Panc1 (cell line): Measurements from ENCODE around the gene FAAP20. TPM values are rescaled to one million over a fixed set of nuclear protein-coding genes. Genes with fewer than 3 reads are reported as not detected.

Experiments used
- ATAC-seq: fragments of 200-7000 bp; cut with Tn5 transposase; 2 replicates; pipeline ENCODE4 v1.9.1; 2020; ENCODE audit warnings: mild to moderate bottlenecking, moderate library complexity
- BruUV-seq: library from RNA; stranded (reverse); fragments of 400-500 nt; replicated peaks from 2 replicates; lab custom pipeline; 2021; lab: Mats Ljungman, UMichigan
- CTCF ChIA-PET: fragments of 300-600 bp; sonication (Branson Sonifier 250); formaldehyde crosslinking; loops from one replicate; lab custom pipeline; 2022; ENCODE audit warnings: antibody characterized with exemption; lab: Charles Lee
- POLR2A ChIA-PET: fragments of 300-600 bp; sonication (Branson Sonifier 250); formaldehyde crosslinking; loops from one replicate; lab custom pipeline; 2022; ENCODE audit warnings: antibody characterized with exemption; lab: Charles Lee
- DNase-seq: peaks from one replicate; pipeline ENCODE4 v3.0.0-alpha.2; 2010; ENCODE audit warnings: low read depth, low spot score
- H3K27ac ChIP-seq: 2 replicates; pipeline ENCODE4 v1.5.1; 2011; ENCODE audit warnings: mild to moderate bottlenecking, low read length, inconsistent platforms
- H3K27me3 ChIP-seq: fragments of 200-500 bp; sonication (Bioruptor generic); 2 replicates; pipeline ENCODE4 v1.6.0; 2014; ENCODE audit warnings: low read length, inconsistent platforms; ENCODE audit not compliant: control insufficient read depth, insufficient read depth
- H3K36me3 ChIP-seq: fragments of 200-500 bp; sonication (Bioruptor generic); 2 replicates; pipeline ENCODE4 v1.5.1; 2014; ENCODE audit warnings: inconsistent platforms, mild to moderate bottlenecking, low read length, moderate library complexity; ENCODE audit not compliant: control insufficient read depth, insufficient read depth
- H3K4me1 ChIP-seq: 2 replicates; pipeline ENCODE4 v1.5.1; 2011; ENCODE audit warnings: inconsistent platforms, mild to moderate bottlenecking, low read length, moderate library complexity; ENCODE audit not compliant: control insufficient read depth, insufficient read depth
- H3K4me3 ChIP-seq, 2 experiments: 2 replicates each; pipeline ENCODE4 v1.5.1; 2011 to 2012; ENCODE audit warnings: low read depth in 2 of 2, low read length in 2 of 2, mild to moderate bottlenecking in 2 of 2, inconsistent platforms in 1 of 2, moderate library complexity in 1 of 2
- H3K9me3 ChIP-seq: fragments of 200-500 bp; sonication (Bioruptor generic); 2 replicates; pipeline ENCODE4 v1.5.1; 2014; ENCODE audit warnings: low read depth, mild to moderate bottlenecking, inconsistent platforms, low read length, moderate library complexity; ENCODE audit not compliant: control insufficient read depth, insufficient read depth
- POLR2AphosphoS5 ChIP-seq: IDR thresholded peaks from 2 replicates; pipeline ENCODE4 v1.6.1; 2012; ENCODE audit warnings: mild to moderate bottlenecking, low read depth, low read length, moderate library complexity
- SIN3A ChIP-seq: IDR thresholded peaks from 2 replicates; pipeline ENCODE4 v1.6.1; 2012; ENCODE audit warnings: low read depth, mild to moderate bottlenecking, low read length, moderate library complexity, borderline replicate concordance; ENCODE audit not compliant: insufficient read depth
- TCF7L2 ChIP-seq: IDR thresholded peaks from 2 replicates; pipeline ENCODE4 v1.6.1; 2011; ENCODE audit warnings: mild to moderate bottlenecking, low read depth, low read length, inconsistent platforms
- in situ Hi-C: cut with HindIII; loops from 2 replicates; pipeline ENCODE4 v1.10.0; 2016; ENCODE audit warnings: low sequenced_read_pairs, low pct_unique_long_range_greater_than_20kb
- intact Hi-C: fragments of 100-400 bp; cut with micrococcal nuclease; formaldehyde crosslinking; loops from one replicate; pipeline ENCODE4 v1.10.0; 2022; ENCODE audit not compliant: unreplicated experiment
- total RNA-seq: library from RNA; stranded (reverse); gene quantifications from one replicate; pipeline ENCODE4 v1.2.1, GENCODE V29; 2021; ENCODE audit not compliant: unreplicated experiment
- TF ChIP-seq, protein P1 (sequence below), 2 experiments: IDR thresholded peaks; 2 replicates each; pipeline ENCODE4 v1.6.1; 2011 to 2012; ENCODE audit warnings: low read depth in 2 of 2, control low read depth in 1 of 2, low read length in 1 of 2, mild to moderate bottlenecking in 1 of 2, moderate library complexity in 1 of 2; ENCODE audit not compliant: insufficient read depth in 1 of 2
- TF ChIP-seq, protein P2 (sequence below): fragments of 450-650 bp; IDR thresholded peaks from 2 replicates; pipeline ENCODE4 v1.5.1; 2017; ENCODE audit warnings: mild to moderate bottlenecking

Gene FAAP20
- total RNA-seq, 1 experiment from 2014 or later, result 177 TPM

- no peak overlapping the region for H3K27ac ChIP-seq
- no peak for TF ChIP-seq POLR2AphosphoS5
- no peak for TF ChIP-seq TCF7L2
- no peak for TF ChIP-seq SIN3A
- TF ChIP-seq, protein P1, sequence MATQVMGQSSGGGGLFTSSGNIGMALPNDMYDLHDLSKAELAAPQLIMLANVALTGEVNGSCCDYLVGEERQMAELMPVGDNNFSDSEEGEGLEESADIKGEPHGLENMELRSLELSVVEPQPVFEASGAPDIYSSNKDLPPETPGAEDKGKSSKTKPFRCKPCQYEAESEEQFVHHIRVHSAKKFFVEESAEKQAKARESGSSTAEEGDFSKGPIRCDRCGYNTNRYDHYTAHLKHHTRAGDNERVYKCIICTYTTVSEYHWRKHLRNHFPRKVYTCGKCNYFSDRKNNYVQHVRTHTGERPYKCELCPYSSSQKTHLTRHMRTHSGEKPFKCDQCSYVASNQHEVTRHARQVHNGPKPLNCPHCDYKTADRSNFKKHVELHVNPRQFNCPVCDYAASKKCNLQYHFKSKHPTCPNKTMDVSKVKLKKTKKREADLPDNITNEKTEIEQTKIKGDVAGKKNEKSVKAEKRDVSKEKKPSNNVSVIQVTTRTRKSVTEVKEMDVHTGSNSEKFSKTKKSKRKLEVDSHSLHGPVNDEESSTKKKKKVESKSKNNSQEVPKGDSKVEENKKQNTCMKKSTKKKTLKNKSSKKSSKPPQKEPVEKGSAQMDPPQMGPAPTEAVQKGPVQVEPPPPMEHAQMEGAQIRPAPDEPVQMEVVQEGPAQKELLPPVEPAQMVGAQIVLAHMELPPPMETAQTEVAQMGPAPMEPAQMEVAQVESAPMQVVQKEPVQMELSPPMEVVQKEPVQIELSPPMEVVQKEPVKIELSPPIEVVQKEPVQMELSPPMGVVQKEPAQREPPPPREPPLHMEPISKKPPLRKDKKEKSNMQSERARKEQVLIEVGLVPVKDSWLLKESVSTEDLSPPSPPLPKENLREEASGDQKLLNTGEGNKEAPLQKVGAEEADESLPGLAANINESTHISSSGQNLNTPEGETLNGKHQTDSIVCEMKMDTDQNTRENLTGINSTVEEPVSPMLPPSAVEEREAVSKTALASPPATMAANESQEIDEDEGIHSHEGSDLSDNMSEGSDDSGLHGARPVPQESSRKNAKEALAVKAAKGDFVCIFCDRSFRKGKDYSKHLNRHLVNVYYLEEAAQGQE (IDR thresholded peaks at IDR 0.05; ENCODE audit: insufficient read depth in 1 of 2, low read depth in 2 of 2, low read length in 1 of 2), result no peak
- TF ChIP-seq, protein P2, sequence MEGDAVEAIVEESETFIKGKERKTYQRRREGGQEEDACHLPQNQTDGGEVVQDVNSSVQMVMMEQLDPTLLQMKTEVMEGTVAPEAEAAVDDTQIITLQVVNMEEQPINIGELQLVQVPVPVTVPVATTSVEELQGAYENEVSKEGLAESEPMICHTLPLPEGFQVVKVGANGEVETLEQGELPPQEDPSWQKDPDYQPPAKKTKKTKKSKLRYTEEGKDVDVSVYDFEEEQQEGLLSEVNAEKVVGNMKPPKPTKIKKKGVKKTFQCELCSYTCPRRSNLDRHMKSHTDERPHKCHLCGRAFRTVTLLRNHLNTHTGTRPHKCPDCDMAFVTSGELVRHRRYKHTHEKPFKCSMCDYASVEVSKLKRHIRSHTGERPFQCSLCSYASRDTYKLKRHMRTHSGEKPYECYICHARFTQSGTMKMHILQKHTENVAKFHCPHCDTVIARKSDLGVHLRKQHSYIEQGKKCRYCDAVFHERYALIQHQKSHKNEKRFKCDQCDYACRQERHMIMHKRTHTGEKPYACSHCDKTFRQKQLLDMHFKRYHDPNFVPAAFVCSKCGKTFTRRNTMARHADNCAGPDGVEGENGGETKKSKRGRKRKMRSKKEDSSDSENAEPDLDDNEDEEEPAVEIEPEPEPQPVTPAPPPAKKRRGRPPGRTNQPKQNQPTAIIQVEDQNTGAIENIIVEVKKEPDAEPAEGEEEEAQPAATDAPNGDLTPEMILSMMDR, result no peak
- DNase-seq (no peak), ATAC-seq (no peak)
- H3K4me3 ChIP-seq, result no peak overlapping the region
- no peaks in the 10 kb centered on the region for H3K9me3 ChIP-seq
- peaks cover 28% of the 10 kb centered on the region for H3K4me1 ChIP-seq
- no peaks in the 10 kb centered on the region for H3K27me3 ChIP-seq
- BruUV-seq, result no TSS peak
- in situ Hi-C loops (no loop called here), intact Hi-C loops (no loop called here)
- no peaks in the 10 kb centered on the region for H3K36me3 ChIP-seq
- POLR2A ChIA-PET, result no interaction called here
- CTCF ChIA-PET, result no interaction called here
These were observed 20.8 kb upstream of the FAAP20 start for GRCh38 chr1:2215329-2215728.

GRCh38 chr1:2214541-2215241 is 20.1 kb upstream of the FAAP20 start:
- Histone ChIP-seq H3K4me1 (peaks cover 34% of the 10 kb centered on the region), H3K27ac (no peak overlapping the region; the same call in 1 of the 2 replicates), H3K27me3 (no peaks in the 10 kb centered on the region), H3K9me3 (no peaks in the 10 kb centered on the region), H3K4me3 (no peak overlapping the region), H3K36me3 (no peaks in the 10 kb centered on the region)
- no TSS peak for BruUV-seq
- ATAC-seq (no peak; the same call in 1 of the 2 replicates), DNase-seq (no peak)
- TF ChIP-seq SIN3A, result no peak
- TF ChIP-seq POLR2AphosphoS5, result no peak
- TF ChIP-seq, protein P1 (IDR thresholded peaks at IDR 0.05; ENCODE audit: insufficient read depth in 1 of 2, low read depth in 2 of 2, low read length in 1 of 2), result no peak
- TF ChIP-seq, protein P2, result no peak
- no peak for TF ChIP-seq TCF7L2
- POLR2A ChIA-PET, result no interaction called here
- intact Hi-C loops, result no loop called here
- CTCF ChIA-PET, result interaction anchor here (0.7 kb wide), 1 partner anchor 49 kb away, joined by 3 read pairs; no protein-coding TSS in a partner anchor
- in situ Hi-C loops, result no loop called here
